ENCODE results near the gene PRAME.
A peak's percentile ranks its signal among the peaks of the same experiment; 100 is the strongest.
"Not testable (repeated sequence)": the region's sequence is repeated elsewhere in the genome, so short reads cannot be mapped to it uniquely, and the experiment has no call there.

Gene PRAME

GRCh38 chr22:22584722-22585121 is 25.7 kb upstream of the PRAME start:
- in situ Hi-C loops (cut with MboI; ENCODE audit: low pct_unique_long_range_greater_than_20kb, low sequenced_read_pairs): no loop called here
- DNase-seq: no peak

GRCh38 chr22:22583030-22583429 is 24.0 kb upstream of the PRAME start:
- in situ Hi-C loops (cut with MboI; ENCODE audit: low pct_unique_long_range_greater_than_20kb, low sequenced_read_pairs): no loop called here
- DNase-seq: no peak

GRCh38 chr22:22581524-22581923 is 22.5 kb upstream of the PRAME start:
- DNase-seq; in situ Hi-C loops (cut with MboI; ENCODE audit: low pct_unique_long_range_greater_than_20kb, low sequenced_read_pairs): not testable (repeated sequence)

DNA sequence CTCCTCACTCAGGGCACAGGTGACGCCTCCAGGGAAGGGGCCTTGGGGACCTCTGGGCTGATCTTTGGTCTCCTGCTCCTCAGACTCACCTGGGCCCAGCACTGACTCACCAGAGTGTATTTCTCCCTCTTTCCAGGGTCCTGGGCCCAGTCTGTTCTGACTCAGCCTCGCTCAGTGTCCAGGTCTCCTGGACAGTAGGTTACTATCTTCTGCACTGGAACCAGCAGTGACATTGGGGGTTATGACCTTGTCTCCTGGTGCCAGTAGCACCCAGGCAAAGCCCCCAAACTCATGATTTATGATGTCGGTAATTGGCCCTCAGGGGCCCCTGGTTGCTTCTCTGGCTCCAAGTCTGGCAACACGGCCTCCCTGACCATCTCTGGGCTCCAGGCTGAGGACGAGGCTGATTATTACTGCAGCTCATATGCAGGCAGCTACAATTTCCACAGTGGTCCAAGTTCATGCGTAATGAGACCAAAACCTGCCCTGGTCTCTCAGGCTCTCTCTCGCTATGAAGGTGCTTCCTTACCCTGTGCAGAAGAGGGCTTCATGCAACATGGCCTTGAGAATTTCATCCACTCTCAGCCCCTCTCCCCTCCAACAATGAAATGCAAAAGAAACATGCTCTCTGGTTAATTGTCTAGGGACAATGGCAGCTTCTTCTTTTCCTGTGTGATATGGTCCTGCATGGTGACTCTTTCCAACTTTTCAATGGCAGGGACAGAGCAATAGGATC is 21.0 kb upstream of the PRAME start:
- in situ Hi-C loops (cut with MboI; ENCODE audit: low pct_unique_long_range_greater_than_20kb, low sequenced_read_pairs): no loop called here
- DNase-seq: no peak

DNA sequence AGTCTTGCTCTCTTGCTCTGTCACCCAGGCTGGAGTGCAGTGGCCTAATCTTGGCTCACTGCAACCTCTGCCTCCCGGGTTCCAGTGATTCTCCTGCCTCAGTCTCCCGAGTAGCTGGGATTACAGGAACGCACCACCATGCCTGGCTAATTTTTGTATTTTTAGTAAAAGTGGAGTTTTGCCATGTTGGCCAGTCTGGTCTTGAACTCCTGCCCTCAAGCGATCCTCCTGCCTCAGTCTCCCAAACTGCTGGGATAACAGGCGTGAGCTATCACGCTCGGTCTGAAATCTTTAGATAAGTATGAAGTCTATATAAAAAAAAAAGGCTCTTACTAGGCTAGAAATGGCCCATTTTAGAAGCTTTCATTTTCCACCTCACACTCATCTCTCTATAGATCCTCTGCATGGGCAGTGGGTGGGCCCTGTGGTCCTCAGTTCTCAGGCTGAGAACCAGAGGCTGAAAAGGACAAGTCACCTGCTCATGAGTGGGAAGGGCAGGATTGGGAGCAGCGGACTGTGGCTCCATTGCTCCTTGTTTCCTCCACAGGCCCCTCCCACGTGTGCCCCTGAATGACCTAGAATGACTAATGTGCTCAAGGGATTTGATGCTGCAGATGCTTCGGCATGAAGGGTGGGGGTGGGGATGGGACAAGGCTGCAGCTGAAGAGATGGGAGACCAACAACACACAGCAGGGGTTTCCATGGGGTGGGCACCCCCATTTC is 19.8 kb upstream of the PRAME start:
- DNase-seq: no peak
- in situ Hi-C loops (cut with MboI; ENCODE audit: low pct_unique_long_range_greater_than_20kb, low sequenced_read_pairs): no loop called here

- in situ Hi-C loops (cut with MboI; ENCODE audit: low pct_unique_long_range_greater_than_20kb, low sequenced_read_pairs): no loop called here
- DNase-seq: no peak
Observed at GRCh38 chr22:22576989-22577427, 17.9 kb upstream of the PRAME start.

- in situ Hi-C loops (cut with MboI; ENCODE audit: low pct_unique_long_range_greater_than_20kb, low sequenced_read_pairs): no loop called here
- DNase-seq: peak; percentile 56
Observed at GRCh38 chr22:22576244-22576988, 17.4 kb upstream of the PRAME start.

- in situ Hi-C loops (cut with MboI; ENCODE audit: low pct_unique_long_range_greater_than_20kb, low sequenced_read_pairs): loop anchor here (25.0 kb wide), 1 partner anchor 112 kb away; no protein-coding TSS in a partner anchor
- no peak for DNase-seq
Observed at GRCh38 chr22:22574361-22574760, 15.3 kb upstream of the PRAME start.

DNA sequence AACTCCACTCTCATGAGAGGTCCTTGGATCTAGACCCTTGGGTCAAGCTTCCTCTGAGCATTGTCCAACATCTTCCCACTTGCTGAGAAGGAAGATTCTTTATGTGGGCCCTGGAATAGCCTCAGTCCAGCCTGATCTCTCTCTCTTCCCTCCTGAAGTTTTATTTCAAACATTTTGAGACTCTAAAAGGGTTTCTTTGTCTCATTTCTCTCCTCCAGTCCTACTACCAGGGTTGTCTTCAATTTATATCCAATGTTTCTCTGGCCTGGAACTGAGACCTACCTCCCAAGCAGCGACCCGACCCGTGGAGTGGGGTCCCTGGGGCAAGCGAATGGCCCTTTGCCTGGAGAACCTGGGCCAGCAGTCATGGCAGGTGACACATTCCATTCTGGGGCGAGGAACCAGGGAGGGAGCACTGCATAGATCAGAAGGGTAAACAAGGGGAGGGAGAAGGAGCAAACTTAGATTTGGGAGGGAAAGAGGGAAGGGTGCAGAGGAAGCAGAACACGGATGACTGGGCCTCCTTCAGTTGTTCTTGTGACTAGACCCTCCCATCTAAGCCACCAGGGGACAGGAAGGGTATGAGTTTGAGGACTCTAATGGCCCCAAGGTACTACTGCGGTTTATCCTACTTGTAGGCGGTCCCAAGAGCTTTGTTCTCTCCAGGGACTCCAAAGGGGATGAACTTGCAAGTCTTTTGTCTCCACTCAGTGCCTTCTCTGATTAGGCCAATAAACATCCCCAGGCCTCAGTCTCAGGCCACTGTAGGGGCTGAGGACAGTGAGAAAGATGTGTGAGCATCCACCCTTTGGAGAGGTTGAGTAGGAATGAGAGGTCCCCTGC is 14.2 kb upstream of the PRAME start:
- in situ Hi-C loops (cut with MboI; ENCODE audit: low pct_unique_long_range_greater_than_20kb, low sequenced_read_pairs): loop anchor here (25.0 kb wide), 1 partner anchor 111 kb away; no protein-coding TSS in a partner anchor

GRCh38 chr22:22571862-22572261 is 12.8 kb upstream of the PRAME start:
- in situ Hi-C loops (cut with MboI; ENCODE audit: low pct_unique_long_range_greater_than_20kb, low sequenced_read_pairs): loop anchor here (25.0 kb wide), 1 partner anchor 110 kb away; no protein-coding TSS in a partner anchor
- DNase-seq: no peak

More for the DNA sequence above, 14.2 kb upstream of the PRAME start:
- DNase-seq: no peak

- in situ Hi-C loops (cut with MboI; ENCODE audit: low pct_unique_long_range_greater_than_20kb, low sequenced_read_pairs): loop anchor here (25.0 kb wide), 1 partner anchor 109 kb away; no protein-coding TSS in a partner anchor
- no peak for DNase-seq
Observed at GRCh38 chr22:22571429-22571828, 12.4 kb upstream of the PRAME start.

DNA sequence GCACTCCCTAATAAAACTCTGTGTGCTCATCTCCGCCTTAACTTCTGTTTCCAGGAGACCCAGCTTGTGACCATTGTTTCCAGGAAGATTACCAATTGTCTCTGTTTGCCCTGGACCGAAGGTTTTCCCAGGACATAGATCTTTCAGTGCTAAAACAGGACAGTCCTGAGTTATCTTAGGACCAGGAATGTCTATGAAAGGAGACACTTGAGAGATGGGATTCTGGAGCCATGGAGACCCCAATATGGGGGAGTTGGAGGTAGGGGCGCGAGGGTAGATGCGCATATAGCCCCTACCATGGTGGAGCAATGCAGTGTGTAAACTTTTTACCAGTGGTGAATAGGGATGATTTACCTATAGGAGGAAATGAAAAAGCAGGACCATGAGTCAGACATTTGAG is 10.2 kb upstream of the PRAME start:
- in situ Hi-C loops (cut with MboI; ENCODE audit: low pct_unique_long_range_greater_than_20kb, low sequenced_read_pairs): loop anchor here (25.0 kb wide), 1 partner anchor 107 kb away; no protein-coding TSS in a partner anchor
- no peak for DNase-seq

- no peak for DNase-seq
- in situ Hi-C loops (cut with MboI; ENCODE audit: low pct_unique_long_range_greater_than_20kb, low sequenced_read_pairs): loop anchor here (25.0 kb wide), 1 partner anchor 104 kb away; no protein-coding TSS in a partner anchor
Observed at GRCh38 chr22:22565981-22566380, 6.9 kb upstream of the PRAME start.

GRCh38 chr22:22558071-22558971 is 744 bp downstream of the PRAME start:
- DNase-seq: no peak
- in situ Hi-C loops (cut with MboI; ENCODE audit: low pct_unique_long_range_greater_than_20kb, low sequenced_read_pairs): loop anchor here (25.0 kb wide), 1 partner anchor 96 kb away; no protein-coding TSS in a partner anchor

DNA sequence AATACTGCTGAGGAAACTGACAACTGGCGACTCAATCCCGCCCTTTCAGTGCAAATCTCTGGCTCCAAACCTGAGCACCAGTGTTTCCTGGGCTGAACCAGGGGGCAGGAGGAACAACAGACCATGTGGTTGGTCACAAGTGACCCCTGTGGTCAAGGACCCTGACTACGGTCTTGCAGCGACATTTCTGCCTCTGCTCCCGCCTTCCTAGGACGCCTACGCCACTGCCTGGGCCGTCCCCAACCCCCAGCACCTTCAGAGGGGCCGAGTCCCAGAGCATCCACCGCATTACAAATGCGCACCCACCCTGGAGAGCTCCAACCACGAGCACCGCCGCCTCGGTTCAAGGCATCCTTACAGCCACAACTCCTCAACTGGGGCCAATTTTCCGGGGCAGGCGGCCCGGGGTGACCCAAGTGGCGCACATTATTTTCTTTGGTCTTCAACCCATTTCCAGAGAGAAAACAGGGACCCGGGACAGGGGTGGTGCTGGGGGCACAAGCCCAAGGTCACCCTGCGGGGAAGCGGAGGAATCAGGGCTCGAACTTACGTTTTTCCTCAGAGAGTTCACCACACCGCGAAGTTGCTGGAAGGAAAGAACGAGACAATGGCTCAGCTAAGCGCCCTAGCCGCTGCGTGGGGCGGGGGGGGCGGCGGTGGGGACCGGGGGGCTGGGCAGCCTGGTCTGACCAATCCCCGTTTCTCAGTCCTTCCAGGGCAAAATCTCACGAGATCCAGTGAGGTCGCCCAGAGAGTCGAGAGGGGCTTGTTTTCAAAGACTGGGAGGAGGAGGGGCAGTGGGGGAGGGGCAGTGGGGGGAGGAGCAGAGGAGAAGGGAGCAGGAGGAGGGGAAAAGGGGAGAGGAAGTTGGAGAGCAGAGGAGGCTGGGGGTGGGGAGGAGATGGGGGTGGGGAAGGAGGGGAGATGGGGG is 1.8 kb downstream of the PRAME start:
- no peak for DNase-seq
- in situ Hi-C loops (cut with MboI; ENCODE audit: low pct_unique_long_range_greater_than_20kb, low sequenced_read_pairs): loop anchor here (25.0 kb wide), 1 partner anchor 95 kb away; no protein-coding TSS in a partner anchor

DNA sequence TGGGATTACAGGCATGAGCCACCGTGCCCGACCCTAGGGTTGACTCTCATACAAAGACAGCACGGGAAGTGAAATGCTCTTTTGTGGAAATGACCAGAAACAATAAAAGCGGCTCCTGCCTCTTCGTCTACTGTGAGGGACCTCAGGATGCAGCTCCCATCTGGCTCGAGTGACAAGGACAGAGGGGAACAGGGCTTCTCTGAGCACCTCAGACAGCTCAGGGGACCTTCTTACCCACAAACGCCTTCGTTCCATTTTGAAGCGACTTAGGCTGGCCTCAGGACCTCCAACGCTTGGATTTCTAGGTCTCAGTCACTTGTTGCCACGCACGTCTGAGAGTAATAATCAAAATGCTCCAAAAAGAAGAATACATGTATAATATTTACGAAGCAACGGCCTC is 2.5 kb downstream of the PRAME start:
- no peak for DNase-seq
- in situ Hi-C loops (cut with MboI; ENCODE audit: low pct_unique_long_range_greater_than_20kb, low sequenced_read_pairs): loop anchor here (25.0 kb wide), 1 partner anchor 94 kb away; no protein-coding TSS in a partner anchor

Measured in KBM-7 (cell line).